GM19397 (cell line): Measurements from ENCODE around the gene SNX14.
A peak's percentile ranks its signal among the peaks of the same experiment; 100 is the strongest.
"Not testable (repeated sequence)": the region's sequence is repeated elsewhere in the genome, so short reads cannot be mapped to it uniquely, and the experiment has no call there.

Experiments used
- ATAC-seq: cut with Tn5 transposase; IDR thresholded peaks from one replicate; pipeline ENCODE4 v1.9.1; 2021; ENCODE audit warnings: mild to moderate bottlenecking, moderate library complexity; ENCODE audit not compliant: unreplicated experiment

Gene SNX14

DNA sequence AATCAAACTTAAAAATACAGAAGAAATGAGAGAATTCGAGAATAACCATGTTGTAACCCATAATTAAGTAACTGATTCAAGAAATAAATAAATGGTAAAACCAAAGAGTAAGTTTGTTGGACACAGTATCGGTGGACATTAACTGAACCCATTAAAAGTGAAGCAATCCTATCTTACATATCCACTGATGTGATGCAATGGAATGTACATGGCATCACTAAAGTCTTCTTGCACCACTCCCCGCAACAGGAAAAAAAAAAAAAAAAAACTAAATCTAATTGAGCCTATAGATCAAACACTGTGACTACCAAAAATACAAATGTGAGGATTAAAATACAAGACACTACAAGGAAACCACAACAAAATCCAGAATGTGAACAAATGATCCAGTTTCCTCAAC, 7.9 kb downstream of the SNX14 start:
- no peak for ATAC-seq

DNA sequence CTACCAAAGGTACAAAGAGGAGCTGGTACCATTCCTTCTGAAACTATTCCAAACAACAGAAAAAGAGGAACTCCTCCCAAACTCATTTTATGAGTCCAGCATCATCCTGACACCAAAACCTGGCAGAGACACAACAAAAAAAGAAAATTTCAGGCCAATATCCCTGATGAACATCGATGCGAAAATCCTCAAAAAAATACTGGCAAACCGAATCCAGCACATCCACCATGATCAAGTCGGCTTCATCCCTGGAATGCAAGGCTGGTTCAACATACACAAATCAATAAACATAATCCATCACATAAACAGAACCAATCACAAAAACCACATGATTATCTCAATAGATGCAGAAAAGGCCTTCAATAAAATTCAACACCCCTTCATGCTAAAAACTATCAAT, 10.8 kb downstream of the SNX14 start:
- not testable (repeated sequence) for ATAC-seq

DNA sequence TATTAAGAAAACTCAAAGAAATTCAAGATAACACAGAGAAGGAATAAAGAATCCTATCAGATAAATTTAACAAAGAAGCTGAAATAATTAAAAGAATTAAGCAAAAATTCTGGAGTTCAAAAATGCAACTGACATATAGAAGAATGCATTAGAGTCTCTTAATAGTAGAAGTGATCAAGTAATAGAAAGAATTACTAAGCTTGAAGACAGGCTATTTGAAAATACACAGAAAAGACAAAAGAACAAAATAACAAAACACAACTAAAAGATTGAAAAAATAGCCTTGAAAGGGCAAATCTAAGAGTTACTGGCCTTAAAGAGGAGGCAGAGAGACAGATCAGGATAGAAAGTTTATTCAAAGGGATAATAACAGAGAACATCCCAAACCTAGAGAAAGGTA, 12.1 kb downstream of the SNX14 start:
- ATAC-seq = no peak

DNA sequence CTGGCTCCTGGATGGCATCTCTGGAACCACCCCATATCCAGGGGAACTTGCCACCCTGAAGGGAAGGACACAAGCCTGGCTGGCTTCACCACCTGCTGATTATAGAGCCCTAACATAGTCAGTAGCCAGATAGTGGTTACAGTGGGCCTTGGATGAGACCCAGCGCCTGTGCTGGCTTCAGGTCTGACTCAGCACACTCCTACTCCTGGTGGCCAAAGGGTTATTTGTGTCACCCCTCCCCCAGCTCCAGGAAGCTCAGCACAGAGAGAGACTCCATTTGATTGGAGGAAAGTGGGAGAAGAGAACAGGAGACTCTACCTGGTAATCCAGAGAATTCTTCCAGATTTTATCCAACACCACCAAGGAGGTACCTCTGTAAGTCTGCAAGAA, 12.8 kb downstream of the SNX14 start:
- peak; percentile 55 for ATAC-seq

DNA sequence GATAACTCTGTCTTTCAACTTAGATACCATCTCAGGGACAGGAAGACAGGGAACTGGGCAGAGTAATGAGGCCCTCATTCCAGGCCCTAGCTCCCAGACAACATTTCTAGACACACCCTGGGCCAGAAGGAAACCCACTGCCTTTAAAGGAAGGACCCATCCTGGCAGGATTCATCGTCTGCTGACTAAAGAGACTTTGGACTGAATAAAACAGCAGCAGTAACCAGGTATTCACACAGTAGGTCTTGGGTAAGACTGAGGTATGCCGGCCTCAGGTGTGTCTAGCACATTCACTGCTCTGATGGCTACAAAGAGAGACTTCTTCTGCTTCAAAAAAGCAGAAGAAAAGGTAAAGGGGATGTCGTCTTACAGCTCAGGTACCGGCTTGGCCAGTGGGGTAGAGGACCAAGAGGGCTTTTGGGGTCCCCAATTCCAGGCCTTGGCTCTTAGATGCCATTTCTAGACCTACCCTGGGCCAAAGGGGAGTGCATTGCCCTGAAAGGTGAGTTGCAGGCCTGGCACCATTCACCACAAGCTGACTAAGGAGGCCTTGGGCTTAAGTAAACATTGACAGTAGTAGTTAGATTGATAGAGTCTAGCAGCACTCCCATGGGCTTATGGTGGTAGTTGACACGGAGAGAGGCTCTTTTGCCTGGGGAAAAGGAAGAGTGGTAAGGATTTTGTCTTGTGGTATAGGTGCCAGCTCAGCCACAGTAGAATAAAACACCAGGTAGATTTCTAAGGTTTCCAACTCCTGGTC, 13.4 kb downstream of the SNX14 start:
- no peak for ATAC-seq

DNA sequence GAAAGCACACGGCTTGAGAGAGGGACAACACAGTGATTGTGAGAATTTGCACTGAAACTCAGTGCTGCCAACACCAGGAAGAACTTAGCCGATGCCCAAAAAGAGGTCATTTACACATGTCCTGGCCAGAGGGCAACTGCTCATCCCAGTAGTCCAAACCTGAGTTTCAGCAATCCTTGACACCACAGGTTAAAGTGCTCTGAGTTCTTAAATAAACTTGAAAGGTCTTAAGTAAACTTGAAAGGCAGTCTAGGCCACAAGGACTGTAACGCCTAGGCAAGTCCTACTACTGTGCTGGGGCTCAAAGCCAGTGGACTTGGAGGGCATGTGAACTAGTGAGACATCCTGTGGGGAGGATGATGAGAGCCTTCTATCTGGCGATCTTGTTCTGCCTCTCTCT, 14.1 kb downstream of the SNX14 start:
- no peak for ATAC-seq

DNA sequence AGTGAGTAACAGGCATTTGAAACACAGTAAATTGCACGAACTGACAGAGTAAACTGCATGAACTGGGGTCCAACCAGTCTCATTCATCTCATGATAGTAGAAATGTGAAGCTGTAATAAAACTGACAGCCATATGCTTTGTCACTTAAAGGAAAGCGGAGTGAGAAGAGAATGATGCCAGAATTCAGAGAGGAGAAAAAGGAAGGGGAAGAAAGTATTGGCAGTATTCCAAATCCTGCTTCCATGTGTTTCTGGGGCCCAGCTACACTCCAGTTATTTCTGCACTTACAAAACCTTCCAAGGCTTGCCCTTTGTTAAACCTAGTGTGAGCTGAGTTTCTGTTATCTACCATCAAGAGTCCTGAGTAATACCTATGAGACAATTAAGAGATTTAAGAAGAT, 17.2 kb downstream of the SNX14 start:
- ATAC-seq = no peak

DNA sequence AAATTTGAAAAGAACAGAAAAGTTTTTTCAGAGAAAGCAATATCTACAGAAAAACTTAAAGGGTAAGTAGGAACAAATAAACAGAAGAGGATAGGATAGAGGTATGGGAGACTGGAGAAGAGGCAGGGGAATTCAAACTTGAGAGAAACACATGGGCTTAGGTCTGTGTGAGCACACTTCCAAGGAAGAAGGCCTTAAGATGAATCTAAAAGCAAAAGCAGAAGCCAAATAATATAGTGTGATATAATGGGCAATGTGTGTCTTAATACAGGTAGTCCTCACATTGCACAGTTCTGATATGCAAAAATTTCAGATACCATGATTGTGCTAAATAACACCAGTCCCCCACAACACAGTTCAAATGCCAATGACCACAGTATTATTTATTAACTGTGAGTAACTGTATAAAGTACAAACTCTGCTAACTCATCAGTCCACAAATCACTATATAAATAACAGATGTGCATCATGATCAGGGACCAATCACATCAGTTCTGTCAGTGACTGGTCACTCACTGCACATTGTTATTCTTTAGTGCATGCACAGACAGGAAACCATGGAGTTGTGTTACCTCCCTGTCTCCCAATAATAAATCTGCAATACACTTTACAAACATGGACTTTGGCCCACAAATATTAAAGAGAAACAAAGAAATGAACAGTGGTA, 18.6 kb downstream of the SNX14 start:
- no peak for ATAC-seq

DNA sequence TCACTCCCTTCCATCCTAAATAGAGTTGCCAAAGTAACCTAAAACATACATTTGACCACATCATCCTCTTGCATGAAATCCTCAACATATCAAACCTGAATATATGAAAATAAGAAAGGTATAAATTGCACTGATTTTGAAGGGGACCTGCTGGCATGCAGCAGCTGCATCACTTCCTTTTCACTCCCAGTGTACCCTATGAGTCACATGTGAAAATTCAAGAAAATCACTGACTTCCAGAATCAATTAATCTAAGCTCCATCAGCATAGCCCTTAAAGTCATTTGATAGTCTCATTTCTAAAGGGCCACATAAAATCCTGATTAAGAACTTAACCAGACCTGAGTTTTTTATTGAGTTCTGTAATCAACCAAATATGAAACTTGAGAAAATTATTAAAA, 24.3 kb downstream of the SNX14 start:
- ATAC-seq = no peak

DNA sequence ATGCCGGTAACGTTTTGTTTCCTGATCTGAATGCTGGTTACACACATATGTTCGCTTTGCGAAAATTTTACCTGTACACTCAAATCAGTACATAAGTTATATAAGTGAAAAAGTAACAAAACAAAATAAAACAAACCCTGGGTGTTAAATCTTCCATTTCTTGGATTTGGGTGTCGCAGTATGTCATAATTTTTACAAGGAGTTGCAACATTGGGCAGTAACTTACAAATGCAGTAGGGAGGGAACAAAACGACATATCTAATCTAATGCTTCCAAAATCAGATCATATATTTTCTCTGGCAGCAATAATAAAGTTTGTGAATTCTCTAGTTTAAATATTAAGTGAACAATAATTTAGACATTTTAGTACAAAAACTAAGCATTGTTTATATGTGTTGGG, 25.2 kb downstream of the SNX14 start:
- ATAC-seq = no peak

DNA sequence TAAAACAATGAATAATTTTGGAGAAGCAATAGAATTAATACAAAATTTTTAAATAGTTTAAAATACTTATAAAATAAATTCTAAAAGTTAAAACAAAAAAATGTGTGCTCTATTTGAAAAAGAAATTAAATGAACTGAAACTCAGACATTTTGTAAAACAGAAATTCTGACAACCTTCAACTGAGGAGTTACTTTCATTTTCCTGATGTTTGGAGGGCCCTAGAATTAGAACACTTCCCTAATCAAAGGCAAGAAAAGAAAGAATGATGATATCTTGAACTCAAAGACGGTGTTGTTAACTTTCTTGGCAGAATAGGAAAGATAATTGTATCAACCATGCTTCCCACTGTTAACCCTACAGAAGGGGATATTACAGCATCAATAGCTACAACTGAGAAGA, 27.9 kb downstream of the SNX14 start:
- no peak for ATAC-seq

DNA sequence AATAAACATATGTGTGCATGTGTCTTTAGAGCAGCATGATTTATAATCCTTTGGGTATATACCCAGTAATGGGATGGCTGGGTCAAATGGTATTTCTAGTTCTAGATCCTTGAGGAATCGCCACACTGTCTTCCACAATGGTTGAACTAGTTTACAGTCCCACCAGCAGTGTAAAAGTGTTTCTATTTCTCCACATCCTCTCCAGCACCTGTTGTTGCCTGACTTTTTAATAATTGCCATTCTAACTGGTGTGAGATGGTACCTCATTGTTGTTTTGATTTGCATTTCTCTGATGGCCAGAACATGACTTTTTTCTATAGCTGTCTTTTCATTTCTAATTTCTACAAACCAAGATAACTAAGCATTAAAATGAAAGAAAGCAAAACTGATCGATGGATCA, 29.4 kb downstream of the SNX14 start:
- not testable (repeated sequence) for ATAC-seq

DNA sequence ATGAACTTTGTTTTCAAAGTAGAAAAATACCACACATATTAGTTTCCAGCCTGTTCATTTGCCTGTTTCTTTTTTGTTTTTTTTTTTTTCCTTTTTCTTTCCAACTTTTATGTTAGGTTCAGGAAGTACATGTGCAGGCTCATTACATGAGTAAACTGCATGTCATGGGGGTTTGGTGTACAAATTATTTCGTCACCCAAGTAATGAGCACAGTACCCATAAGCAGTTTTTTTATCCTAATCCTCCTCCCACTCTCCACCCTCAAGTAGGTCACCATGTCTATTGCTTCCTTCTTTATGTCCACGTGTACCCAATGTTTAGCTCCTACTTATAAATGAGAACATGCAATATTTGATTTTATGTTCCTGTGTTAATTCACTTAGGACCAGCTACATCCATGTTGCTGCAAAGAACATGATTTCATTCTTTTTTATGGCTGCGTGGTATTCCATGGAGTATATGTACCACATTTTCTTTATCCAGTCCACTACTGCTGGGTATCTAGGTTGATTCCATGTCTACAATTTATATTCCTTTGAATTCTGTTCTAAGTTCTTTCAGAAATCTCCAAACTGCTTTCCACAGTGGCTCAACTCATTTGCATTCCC, 31.8 kb downstream of the SNX14 start:
- no peak for ATAC-seq

DNA sequence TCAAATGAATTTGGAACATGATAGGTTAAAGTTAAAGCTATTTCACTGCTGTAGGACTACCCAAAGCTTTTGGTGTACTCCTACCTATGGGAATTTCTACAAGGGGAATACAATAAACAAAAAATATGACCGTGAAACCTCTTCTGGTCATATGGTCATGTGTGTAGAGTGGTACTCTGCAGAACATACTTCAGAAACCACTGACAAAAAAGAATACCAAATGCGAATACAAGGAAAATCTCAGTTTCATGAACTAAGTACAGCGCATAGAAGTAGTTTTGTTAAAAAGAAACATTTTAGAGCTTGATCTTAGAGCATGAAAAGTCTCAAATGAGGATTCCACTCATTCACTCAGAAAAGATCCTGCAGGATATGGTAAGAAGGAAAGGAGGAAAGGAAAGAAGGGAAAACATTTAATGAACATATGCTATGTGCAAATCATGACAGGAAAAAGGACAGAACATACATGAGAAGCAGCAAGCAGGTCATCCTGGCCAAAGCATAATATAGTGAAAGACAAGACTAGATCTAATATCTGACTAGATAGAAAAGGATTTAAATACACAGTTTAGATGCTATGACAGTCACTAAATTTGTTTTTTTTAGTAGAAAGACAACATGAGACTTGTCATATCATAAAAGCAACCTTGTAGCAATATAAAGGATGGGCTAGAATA, 36.5 kb downstream of the SNX14 start:
- no peak for ATAC-seq

DNA sequence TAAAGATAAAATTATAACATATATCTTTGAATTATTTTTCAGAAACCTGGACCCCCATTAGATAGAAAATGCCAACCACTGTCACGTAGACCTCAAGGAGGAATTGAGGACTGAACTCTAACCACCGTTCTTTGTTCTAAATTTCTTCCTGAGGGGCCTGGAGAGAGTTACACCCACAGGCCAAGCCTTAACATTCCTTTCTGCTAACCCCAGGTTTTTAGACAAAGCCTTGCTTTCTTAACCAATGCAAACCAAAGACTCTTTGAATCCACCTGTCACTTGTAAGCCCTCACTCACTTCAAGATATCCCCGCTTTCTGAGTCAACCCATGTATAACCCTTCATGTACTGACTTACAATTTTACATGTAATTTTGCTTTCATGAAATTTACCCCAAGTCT, 41.0 kb downstream of the SNX14 start:
- ATAC-seq = no peak

DNA sequence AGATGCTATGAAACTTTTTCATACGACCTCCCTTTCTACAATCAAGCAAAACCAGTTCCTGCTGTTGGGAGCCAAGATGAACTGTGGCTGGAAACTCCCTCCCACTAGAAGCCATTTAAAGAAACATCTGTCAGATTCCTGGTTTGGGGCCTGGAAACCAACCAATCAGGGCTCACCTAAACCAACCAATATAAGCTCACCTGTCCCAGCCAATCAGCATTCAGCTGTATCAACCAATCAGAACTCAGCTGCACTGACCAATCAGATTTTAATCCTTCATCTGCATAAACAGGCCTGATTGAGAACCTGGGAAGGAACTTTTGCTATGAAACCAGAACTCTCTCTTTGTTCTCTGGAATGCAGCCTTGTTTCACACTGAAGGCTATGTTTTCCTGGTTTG, 42.4 kb downstream of the SNX14 start:
- no peak for ATAC-seq

DNA sequence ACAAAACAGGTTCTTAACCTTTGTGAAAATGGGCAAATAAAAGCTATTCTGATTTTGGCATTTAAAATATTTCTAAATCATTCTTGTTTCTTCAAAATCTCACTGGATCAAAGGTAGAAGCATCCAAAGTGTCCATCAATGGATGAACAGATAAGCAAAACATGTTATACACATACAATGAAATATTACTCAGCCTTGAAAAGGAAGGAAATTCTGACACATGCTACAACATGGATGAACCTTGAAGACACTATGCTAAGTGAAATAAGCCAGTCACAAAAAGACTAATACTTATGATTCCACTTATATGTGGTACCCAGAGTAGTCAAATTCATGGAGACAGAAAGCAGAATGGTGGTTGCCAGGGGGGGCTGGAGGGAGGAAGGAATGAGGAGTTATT, 45.9 kb downstream of the SNX14 start:
- ATAC-seq = no peak

DNA sequence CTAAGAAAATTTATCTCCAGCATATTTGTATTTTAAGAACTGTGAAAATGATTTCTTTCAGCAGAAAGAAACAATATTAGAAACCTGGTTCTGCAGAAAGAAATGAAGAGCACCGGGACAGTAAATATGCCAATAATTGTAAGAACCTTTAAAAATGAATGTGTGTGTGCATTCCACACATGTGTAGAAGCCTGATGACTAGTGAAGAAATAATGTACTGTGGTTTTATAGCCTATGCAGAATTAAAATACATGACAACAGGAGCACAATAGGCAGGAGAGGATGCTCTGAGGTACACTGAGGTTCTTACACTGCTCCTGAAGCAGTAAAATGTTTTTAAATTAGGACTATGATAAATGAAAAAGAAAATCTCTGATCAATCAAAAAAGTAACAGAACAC, 48.9 kb downstream of the SNX14 start:
- ATAC-seq = no peak

DNA sequence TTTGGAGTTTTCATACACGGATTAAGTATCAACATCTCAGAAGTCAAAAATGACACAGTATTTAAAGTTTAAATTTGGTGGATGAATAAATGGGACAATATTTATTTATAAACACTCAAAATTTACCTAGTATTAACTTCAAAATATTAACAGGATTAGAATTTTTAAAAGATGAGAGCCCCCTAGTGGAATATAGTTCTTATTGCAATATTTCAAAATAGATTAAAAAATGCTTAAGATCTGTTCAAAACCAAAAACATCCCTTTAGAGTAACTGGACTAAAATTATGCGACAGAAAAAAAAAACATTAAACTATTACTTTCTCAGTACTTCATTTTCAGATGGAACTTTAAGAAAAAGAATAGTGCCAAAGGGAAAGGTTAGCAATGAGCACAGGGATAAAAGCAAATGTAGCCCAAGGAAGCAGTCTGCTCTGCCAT, 56.6 kb downstream of the SNX14 start:
- ATAC-seq = no peak

DNA sequence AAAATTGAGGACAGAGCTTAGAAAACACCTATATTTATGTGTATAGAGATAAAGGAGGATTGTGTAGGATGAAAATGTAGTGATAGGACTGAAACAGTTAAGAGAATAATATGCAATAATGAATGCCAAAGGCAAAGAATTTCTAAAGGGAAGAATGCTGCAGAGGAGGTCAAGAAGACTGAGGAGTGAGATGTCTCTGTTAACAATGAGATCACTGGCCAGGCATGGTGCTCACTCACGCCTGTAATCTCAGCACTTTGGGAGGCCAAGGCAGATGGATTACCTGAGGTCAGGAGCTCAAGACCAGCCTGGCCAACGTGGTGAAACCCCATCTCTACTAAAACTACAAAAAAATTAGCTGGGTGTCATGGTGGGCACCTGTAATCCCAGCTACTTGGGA, 69.4 kb downstream of the SNX14 start:
- not testable (repeated sequence) for ATAC-seq

DNA sequence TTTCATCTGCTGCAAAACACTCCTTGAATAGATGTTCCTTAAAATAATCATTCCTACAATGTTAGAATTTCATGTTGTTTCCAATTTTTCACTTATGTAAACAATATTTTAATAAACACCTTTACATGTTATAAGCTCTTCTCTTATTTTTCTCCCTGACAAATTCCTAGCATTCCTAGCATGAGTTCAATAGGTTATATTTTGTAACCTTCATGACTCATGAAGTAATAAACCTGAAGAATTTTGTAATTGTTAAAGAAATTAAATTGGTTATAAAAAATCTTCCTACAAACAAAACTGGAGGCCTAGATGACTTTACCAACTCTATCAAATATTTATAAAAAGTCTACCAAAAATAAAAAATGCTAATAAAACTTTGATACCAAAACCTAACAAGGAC, 77.5 kb downstream of the SNX14 start:
- ATAC-seq = no peak
